Mesothelial cell of epicardium (in vitro differentiated cells): Measurements from ENCODE around the gene ERBB3. TPM values are rescaled to one million over a fixed set of nuclear protein-coding genes. Genes with fewer than 3 reads are reported as not detected.

ENCODE experiments used
- DNase-seq, 2 experiments: peaks; one replicate each; pipeline ENCODE4 v3.0.0; 2021; ENCODE audit warnings: low spot score in 2 of 2; ENCODE audit not compliant: unreplicated experiment in 2 of 2
- H3K27ac Mint-ChIP-seq: 2 replicates; pipeline ENCODE4 v1.8.0; 2021; ENCODE audit warnings: mixed read lengths
- H3K27me3 Mint-ChIP-seq: 2 replicates; pipeline ENCODE4 v1.8.0; 2021; ENCODE audit warnings: low read depth, mixed read lengths
- H3K36me3 Mint-ChIP-seq: 2 replicates; pipeline ENCODE4 v1.8.0; 2021; ENCODE audit warnings: mixed read lengths
- H3K4me1 Mint-ChIP-seq: 2 replicates; pipeline ENCODE4 v1.8.0; 2021; ENCODE audit warnings: mixed read lengths
- H3K4me3 Mint-ChIP-seq: 2 replicates; pipeline ENCODE4 v1.8.0; 2021; ENCODE audit warnings: mild to moderate bottlenecking, moderate library complexity, mixed read lengths
- H3K9me3 Mint-ChIP-seq: 2 replicates; pipeline ENCODE4 v1.8.0; 2021; ENCODE audit warnings: mixed read lengths
- CTCF ChIP-seq: fragments of 200-600 bp; sonication (generic); IDR thresholded peaks from one replicate; pipeline ENCODE4 v1.5.0; 2021; ENCODE audit warnings: antibody characterized with exemption; ENCODE audit not compliant: unreplicated experiment
- total RNA-seq: library from RNA; stranded (reverse); gene quantifications from 3 replicates; pipeline ENCODE4 v1.2.1, GENCODE V29; 2021

ERBB3 gene
- total RNA-seq, 1 donor from 2014 or later, result 58.2 TPM

- H3K4me1 Mint-ChIP-seq, result peaks cover 31% of the 10 kb centered on the region
- peak overlapping the region; percentile 95 for H3K4me3 Mint-ChIP-seq
- no peak for TF ChIP-seq CTCF
- no peaks in the 10 kb centered on the region for H3K27me3 Mint-ChIP-seq
- no peak for DNase-seq
- peaks cover 29% of the 10 kb centered on the region for H3K36me3 Mint-ChIP-seq
- H3K9me3 Mint-ChIP-seq, result no peaks in the 10 kb centered on the region
- H3K27ac Mint-ChIP-seq, result no peak overlapping the region
These were observed 50.1 kb downstream of the ERBB3 start for GRCh38 chr12:56129942-56130495.

GRCh38 chr12:56130876-56131275 is 50.9 kb downstream of the ERBB3 start:
- Mint-ChIP-seq H3K27ac (no peak overlapping the region), H3K4me1 (peaks cover 31% of the 10 kb centered on the region), H3K27me3 (no peaks in the 10 kb centered on the region), H3K9me3 (no peaks in the 10 kb centered on the region), H3K36me3 (peaks cover 31% of the 10 kb centered on the region), H3K4me3 (no peak overlapping the region)
- DNase-seq, result no peak
- no peak for TF ChIP-seq CTCF

- no peak overlapping the region for H3K27ac Mint-ChIP-seq
- H3K4me3 Mint-ChIP-seq, result no peak overlapping the region
- peaks cover 62% of the 10 kb centered on the region for H3K36me3 Mint-ChIP-seq
- no peak for TF ChIP-seq CTCF
- peaks cover 10% of the 10 kb centered on the region for H3K4me1 Mint-ChIP-seq
- DNase-seq, result no peak
- H3K27me3 Mint-ChIP-seq, result no peaks in the 10 kb centered on the region
- H3K9me3 Mint-ChIP-seq, result no peaks in the 10 kb centered on the region
These were observed 54.9 kb downstream of the ERBB3 start for GRCh38 chr12:56134897-56135296.

- no peak for DNase-seq
- no peak for TF ChIP-seq CTCF
- Mint-ChIP-seq H3K27ac (no peak overlapping the region), H3K27me3 (no peaks in the 10 kb centered on the region), H3K4me3 (no peak overlapping the region), H3K4me1 (no peaks in the 10 kb centered on the region), H3K9me3 (no peaks in the 10 kb centered on the region), H3K36me3 (peaks cover 62% of the 10 kb centered on the region)
These were observed 58.0 kb downstream of the ERBB3 start for GRCh38 chr12:56137853-56138571.

GRCh38 chr12:56141946-56142784 is 62.2 kb downstream of the ERBB3 start:
- Mint-ChIP-seq H3K9me3 (no peaks in the 10 kb centered on the region), H3K27ac (no peak overlapping the region), H3K4me1 (peaks cover 7% of the 10 kb centered on the region), H3K4me3 (no peak overlapping the region), H3K36me3 (peaks cover 50% of the 10 kb centered on the region), H3K27me3 (no peaks in the 10 kb centered on the region)
- no peak for TF ChIP-seq CTCF
- DNase-seq, result no peak
